Measurements from ENCODE around the gene CDK14. TPM values are rescaled to one million over a fixed set of nuclear protein-coding genes. Genes with fewer than 3 reads are reported as not detected.

Gene CDK14
- total RNA-seq, 2 experiments from 2014 or later, result 0.05 to 0.27 TPM

DNA sequence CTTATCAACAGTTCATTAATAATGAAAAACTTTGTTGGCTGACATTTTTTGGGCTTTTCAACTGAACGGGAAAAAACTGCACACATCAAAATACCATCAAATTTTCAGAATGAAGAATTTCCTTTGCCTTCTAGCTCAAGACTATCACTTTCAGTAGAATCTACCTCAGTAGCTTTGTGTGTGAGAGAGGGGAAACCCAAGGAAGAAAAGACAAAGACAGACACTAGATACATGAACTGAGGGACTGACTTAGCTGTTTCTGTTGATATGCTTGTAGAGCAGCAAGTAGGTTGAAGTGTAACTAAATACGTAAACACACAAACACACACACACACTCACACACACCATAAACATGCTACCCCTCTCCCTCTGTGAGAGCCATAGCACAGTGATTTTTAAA is 257.1 kb downstream of the CDK14 start:
- Mint-ChIP-seq H3K4me3 (no peak overlapping the region), H3K9me3 (no peaks in the 10 kb centered on the region), H3K27ac (no peak overlapping the region), H3K27me3 (no peaks in the 10 kb centered on the region), H3K36me3 (ENCODE audit: low read depth) (no peaks in the 10 kb centered on the region), H3K4me1 (ENCODE audit: low read depth) (no peaks in the 10 kb centered on the region)
- no peak for DNase-seq
- CTCF ChIA-PET, result no interaction called here
- TF ChIP-seq, protein P1, sequence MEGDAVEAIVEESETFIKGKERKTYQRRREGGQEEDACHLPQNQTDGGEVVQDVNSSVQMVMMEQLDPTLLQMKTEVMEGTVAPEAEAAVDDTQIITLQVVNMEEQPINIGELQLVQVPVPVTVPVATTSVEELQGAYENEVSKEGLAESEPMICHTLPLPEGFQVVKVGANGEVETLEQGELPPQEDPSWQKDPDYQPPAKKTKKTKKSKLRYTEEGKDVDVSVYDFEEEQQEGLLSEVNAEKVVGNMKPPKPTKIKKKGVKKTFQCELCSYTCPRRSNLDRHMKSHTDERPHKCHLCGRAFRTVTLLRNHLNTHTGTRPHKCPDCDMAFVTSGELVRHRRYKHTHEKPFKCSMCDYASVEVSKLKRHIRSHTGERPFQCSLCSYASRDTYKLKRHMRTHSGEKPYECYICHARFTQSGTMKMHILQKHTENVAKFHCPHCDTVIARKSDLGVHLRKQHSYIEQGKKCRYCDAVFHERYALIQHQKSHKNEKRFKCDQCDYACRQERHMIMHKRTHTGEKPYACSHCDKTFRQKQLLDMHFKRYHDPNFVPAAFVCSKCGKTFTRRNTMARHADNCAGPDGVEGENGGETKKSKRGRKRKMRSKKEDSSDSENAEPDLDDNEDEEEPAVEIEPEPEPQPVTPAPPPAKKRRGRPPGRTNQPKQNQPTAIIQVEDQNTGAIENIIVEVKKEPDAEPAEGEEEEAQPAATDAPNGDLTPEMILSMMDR (IDR thresholded peaks at IDR 0.05), result no peak
- POLR2A ChIA-PET, result no interaction called here
- intact Hi-C loops (cut with micrococcal nuclease), result no loop called here
- ATAC-seq, result no peak

DNA sequence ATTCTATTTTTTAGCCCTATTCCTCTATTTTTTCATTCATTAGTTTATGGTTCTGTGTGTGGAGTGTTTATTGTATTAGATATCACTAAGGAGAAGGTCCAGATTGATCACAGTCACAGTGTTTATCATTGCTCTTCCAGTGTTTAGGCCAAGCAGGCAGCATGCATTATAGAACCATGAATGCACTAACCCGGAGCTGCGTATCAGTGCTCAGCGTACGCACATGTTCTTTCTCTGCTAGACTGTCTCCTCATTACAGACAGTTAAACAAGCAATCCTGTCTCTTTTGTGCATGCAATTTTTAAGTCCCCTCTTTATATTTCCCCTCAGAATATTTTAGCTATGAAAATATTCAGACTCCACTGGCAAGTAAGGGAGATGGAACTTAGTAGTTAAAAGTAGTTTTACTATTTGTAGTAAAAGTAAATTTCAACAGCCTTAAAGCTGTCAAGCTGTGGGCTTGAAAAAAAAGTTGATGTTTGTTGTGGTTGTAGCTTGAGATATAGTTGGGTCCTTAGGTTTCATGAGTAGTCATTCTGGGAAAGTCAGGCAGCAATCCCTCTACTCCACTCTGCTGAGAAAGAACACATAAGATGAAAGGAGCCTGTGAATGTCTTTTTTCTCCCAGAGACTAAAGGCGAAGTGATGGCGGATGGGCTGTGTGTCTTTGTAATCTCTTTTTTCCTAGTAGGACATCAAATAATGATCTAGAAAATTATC is 260.4 kb downstream of the CDK14 start:
- intact Hi-C loops (cut with micrococcal nuclease), result no loop called here
- ATAC-seq (no peak), DNase-seq (no peak)
- TF ChIP-seq, protein P1 (IDR thresholded peaks at IDR 0.05), result no peak
- ChIA-PET CTCF (no interaction called here), POLR2A (no interaction called here)
- Mint-ChIP-seq H3K4me3 (no peak overlapping the region), H3K9me3 (no peaks in the 10 kb centered on the region), H3K36me3 (ENCODE audit: low read depth) (no peaks in the 10 kb centered on the region), H3K4me1 (ENCODE audit: low read depth) (no peaks in the 10 kb centered on the region), H3K27me3 (no peaks in the 10 kb centered on the region), H3K27ac (no peak overlapping the region)

DNA sequence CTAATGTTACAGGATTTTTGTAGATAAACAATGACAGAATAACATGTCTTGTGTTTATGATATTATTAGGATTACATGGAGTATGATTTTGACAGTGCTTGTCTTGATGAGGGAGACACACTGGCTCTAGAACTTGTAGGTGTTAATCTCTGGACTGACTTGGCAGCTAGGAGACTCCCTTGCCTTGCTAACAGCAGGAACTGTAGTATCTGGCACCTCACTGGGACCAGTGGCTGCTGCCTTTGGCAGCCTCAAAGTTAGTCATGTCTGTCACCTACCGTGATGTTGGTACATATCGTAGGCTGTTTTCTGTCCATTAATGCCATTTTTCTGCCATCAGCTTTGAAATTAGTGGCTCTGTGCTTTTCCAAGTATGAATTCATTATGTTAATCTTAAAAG is 261.5 kb downstream of the CDK14 start:
- H3K27me3 Mint-ChIP-seq, result no peaks in the 10 kb centered on the region
- H3K9me3 Mint-ChIP-seq, result no peaks in the 10 kb centered on the region
- CTCF ChIA-PET, result no interaction called here
- H3K36me3 Mint-ChIP-seq (ENCODE audit: low read depth), result no peaks in the 10 kb centered on the region
- POLR2A ChIA-PET, result no interaction called here
- ATAC-seq (no peak), DNase-seq (no peak)
- intact Hi-C loops (cut with micrococcal nuclease), result no loop called here
- no peaks in the 10 kb centered on the region for H3K4me1 Mint-ChIP-seq (ENCODE audit: low read depth)
- no peak overlapping the region for H3K27ac Mint-ChIP-seq
- TF ChIP-seq, protein P1 (IDR thresholded peaks at IDR 0.05), result no peak
- no peak overlapping the region for H3K4me3 Mint-ChIP-seq

DNA sequence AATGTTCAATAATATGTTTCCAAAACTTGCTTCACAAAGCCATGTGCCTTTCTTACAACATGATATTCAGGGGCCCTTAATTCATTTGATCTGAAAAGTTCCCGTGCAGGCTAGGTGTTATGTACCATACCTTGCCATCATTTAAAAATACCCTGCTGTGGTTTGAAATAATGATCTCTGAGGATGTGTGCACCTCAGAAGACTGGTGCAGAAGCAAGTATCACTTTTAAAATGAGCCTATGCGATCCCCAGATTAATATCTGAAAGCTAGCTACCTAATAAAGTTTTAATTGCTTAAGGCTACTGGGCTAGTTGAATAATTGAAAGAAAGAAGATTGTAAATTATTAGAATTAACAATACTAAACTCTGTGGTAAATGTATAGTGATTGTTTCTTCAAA is 262.4 kb downstream of the CDK14 start:
- Mint-ChIP-seq H3K27ac (no peak overlapping the region), H3K4me3 (no peak overlapping the region), H3K9me3 (no peaks in the 10 kb centered on the region), H3K27me3 (no peaks in the 10 kb centered on the region), H3K36me3 (ENCODE audit: low read depth) (no peaks in the 10 kb centered on the region), H3K4me1 (ENCODE audit: low read depth) (no peaks in the 10 kb centered on the region)
- TF ChIP-seq, protein P1 (IDR thresholded peaks at IDR 0.05), result no peak
- ATAC-seq (no peak), DNase-seq (no peak)
- POLR2A ChIA-PET, result no interaction called here
- intact Hi-C loops (cut with micrococcal nuclease), result no loop called here
- CTCF ChIA-PET, result no interaction called here

DNA sequence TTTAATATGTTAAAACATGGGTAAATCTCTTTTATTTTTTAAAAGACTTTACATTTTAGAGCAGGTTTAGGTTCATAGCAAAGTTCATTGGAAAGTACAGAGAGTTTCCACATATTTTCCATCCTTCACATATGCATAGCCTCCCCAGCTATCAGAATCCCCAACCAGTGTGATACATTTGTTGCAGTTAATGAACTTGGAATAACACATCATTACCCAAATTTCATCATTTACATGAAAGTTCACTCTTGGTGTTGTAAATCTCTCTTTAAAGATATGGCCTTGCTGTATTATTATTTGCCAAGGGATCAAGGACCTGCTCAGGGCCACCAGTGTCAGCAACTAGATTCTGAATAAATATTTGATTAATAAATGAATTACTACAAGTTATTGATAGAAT is 263.4 kb downstream of the CDK14 start:
- intact Hi-C loops (cut with micrococcal nuclease), result no loop called here
- TF ChIP-seq, protein P1 (IDR thresholded peaks at IDR 0.05), result no peak
- no peak overlapping the region for H3K27ac Mint-ChIP-seq
- H3K4me1 Mint-ChIP-seq (ENCODE audit: low read depth), result no peaks in the 10 kb centered on the region
- CTCF ChIA-PET, result no interaction called here
- H3K27me3 Mint-ChIP-seq, result no peaks in the 10 kb centered on the region
- DNase-seq, result no peak
- no peaks in the 10 kb centered on the region for H3K36me3 Mint-ChIP-seq (ENCODE audit: low read depth)
- ATAC-seq, result no peak
- no peak overlapping the region for H3K4me3 Mint-ChIP-seq
- no peaks in the 10 kb centered on the region for H3K9me3 Mint-ChIP-seq
- POLR2A ChIA-PET, result no interaction called here
